A549 treated with DMSO at 1 μM for 4 hours (cell line): ENCODE results near the gene SAMD8. TPM values are rescaled to one million over a fixed set of nuclear protein-coding genes. Genes with fewer than 3 reads are reported as not detected.

Experiments
- total RNA-seq: library from RNA; stranded (reverse); fragments of 200-300 nt; extraction: Qiagen RNA extraction; gene quantifications from 5 replicates; pipeline ENCODE4 v1.2.3, GENCODE V29; 2022; ENCODE audit warnings: low read depth

SAMD8 gene
- 8.9 to 15.4 TPM (median 11.3 TPM) in 5 replicates for total RNA-seq

GRCh38 chr10:75111365-75111906 is at the start of gene SAMD8:
Gene SAMD8 (plus strand): TSS chr10:75111656. CDS start chr10:75150529, 38,873 bp downstream.

GRCh38 chr10:75210282-75211006 is 99.0 kb downstream of the SAMD8 start, which contains the start of gene VDAC2:
Gene VDAC2 (plus strand): TSS chr10:75210796. CDS start chr10:75211159, 363 bp downstream.

Other genes with a start within 250 kb of the SAMD8 start
- gene VDAC2, start 99.1 kb downstream of the SAMD8 start, total RNA-seq = 284 to 323 TPM (median 308 TPM) in 5 replicates
- gene COMTD1, start 124.3 kb downstream of the SAMD8 start, total RNA-seq = 24.0 to 47.2 TPM (median 44.1 TPM) in 5 replicates